HG02642 (cell line): ENCODE data around the gene LCN2.
"Not testable (repeated sequence)": the region's sequence is repeated elsewhere in the genome, so short reads cannot be mapped to it uniquely, and the experiment has no call there.

Source experiments
- ATAC-seq: cut with Tn5 transposase; IDR thresholded peaks from one replicate; pipeline ENCODE4 v1.9.1; 2021; ENCODE audit warnings: mild to moderate bottlenecking; ENCODE audit not compliant: unreplicated experiment, poor library complexity

Gene LCN2

GRCh38 chr9:128127568-128127989 is 21.7 kb upstream of the LCN2 start, which contains the start of gene PTGES2:
Gene PTGES2, minus strand, starts transcription at chr9:128127729. Its CDS starts 12 bp downstream, at chr9:128127717.
- ATAC-seq: peak; percentile 64

DNA sequence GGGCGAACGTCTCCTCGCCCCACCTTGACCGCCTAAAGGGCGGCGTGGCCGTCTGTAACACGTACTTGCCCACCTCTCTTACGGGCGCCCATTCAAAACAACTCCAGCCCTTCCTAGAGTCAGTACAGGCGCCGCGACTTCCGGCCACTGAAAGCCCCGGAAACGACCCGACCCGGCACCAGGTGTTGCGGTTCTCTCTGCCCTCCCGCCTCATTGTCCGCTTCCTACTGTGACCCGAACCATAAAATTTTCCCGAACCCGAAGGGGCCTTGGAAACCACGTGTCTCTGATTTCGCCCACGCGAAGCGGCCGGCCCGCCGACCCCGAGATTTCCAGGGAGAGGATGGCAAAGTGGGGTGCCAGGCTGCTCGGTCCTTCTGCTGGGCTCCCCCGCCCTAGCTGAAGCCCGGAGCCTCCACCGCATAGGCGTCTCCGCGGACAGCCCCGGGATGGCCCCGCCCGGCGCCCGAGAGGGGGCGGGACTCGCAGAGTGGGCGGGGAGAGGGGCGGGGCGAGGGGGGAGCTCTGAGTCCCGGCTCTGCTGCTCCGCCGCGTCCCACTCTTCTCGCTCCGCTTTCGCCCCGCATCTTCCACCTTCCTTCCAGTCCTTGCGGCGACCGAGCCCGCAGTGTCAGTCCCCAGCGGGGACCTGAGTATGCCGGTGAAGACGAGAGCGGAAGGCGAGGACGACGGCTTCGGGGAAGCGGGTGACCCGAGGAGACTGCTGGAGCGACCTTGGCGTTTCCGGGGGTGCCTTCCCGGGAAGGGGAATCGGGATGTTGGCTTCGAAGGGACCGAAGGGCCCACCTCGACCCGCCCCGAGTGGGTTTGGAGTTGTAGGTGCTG is 21.0 kb upstream of the LCN2 start:
- ATAC-seq: peak; percentile 66

DNA sequence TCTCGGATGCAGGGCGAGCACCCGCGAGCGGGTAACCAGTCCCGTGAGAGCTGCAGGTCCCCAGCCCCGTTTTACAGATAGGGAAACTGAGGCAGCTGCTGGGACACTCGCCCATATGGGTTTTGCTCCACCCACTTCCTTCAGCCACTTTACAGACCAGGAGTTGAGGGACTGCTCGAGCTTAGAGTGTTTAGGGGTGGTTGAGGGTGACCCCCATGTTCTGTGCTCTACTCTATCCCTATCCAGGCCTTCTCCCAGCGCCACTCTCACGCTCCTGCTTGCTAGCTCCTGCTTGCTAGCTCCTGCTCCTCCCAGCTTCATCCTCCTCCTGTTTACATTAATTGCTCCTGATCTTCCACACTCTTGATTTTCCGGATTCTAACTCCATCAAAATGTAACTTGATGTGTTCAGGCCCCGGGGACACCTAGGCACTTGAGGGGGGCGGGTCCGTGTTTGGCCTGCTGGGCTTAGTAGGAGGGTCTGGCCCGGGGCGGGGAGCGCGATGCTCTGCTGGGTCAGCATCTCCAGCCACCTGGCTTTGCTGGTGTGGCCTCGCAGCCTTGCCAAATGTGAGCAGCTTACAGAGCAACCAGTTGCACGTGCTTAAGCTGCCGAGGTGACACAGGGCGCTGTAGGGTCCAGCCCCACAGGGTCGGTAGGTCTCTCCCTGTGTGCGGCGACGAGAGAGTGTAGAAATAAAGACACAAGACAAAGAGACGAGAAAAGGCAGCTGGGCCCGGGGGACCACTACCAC is 20.2 kb upstream of the LCN2 start:
- no peak for ATAC-seq

DNA sequence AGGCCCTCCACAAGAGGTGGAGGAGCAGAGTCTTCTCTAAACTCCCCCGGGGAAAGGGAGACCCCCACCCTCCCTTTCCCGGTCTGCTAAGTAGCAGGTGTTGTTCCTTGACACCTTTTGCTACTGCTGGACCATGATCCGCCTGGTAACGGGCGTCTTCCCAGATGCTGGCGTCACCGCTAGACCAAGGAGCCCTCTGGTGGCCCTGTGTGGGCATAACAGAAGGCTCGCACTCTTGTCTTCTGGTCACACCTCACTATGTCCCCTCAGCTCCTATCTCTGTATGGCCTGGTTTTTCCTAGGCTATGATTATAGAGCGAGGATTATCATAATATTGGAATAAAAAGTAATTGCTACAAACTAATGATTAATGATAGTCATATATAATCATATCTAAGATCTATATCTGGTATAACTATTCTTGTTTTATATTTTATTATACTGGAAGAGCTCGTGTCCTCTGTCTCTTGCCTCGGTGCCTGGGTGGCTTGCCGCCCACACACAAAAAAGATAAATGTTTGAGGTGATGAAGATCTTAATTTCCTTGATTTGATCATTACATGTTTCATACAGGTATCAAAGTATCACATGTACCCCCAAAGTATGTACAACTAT is 19.2 kb upstream of the LCN2 start:
- not testable (repeated sequence) for ATAC-seq

DNA sequence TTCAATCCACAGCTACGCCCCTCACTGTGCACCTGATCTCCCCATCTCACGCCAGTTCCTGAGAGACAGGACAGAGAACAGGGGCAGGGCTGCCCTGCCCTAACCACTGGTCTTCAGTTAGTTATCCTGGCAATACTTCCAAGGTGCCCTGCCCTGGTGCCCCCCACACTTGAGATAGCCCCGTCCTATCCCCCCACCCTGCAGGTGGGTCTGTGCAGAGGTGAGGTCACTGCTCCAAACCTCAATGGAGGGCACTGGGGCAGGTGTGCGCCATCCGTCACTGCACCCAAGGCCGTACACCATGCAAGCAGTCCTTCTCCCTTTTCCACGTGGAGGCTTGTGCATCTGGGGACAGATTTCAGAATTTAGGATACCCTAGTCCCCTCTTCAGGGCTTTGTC is 18.6 kb upstream of the LCN2 start:
- ATAC-seq: not testable (repeated sequence)

GRCh38 chr9:128131346-128131745 is 17.9 kb upstream of the LCN2 start:
- ATAC-seq: not testable (repeated sequence)

GRCh38 chr9:128132139-128132538 is 17.1 kb upstream of the LCN2 start:
- ATAC-seq: not testable (repeated sequence)

GRCh38 chr9:128135561-128135960 is 13.7 kb upstream of the LCN2 start:
- not testable (repeated sequence) for ATAC-seq

DNA sequence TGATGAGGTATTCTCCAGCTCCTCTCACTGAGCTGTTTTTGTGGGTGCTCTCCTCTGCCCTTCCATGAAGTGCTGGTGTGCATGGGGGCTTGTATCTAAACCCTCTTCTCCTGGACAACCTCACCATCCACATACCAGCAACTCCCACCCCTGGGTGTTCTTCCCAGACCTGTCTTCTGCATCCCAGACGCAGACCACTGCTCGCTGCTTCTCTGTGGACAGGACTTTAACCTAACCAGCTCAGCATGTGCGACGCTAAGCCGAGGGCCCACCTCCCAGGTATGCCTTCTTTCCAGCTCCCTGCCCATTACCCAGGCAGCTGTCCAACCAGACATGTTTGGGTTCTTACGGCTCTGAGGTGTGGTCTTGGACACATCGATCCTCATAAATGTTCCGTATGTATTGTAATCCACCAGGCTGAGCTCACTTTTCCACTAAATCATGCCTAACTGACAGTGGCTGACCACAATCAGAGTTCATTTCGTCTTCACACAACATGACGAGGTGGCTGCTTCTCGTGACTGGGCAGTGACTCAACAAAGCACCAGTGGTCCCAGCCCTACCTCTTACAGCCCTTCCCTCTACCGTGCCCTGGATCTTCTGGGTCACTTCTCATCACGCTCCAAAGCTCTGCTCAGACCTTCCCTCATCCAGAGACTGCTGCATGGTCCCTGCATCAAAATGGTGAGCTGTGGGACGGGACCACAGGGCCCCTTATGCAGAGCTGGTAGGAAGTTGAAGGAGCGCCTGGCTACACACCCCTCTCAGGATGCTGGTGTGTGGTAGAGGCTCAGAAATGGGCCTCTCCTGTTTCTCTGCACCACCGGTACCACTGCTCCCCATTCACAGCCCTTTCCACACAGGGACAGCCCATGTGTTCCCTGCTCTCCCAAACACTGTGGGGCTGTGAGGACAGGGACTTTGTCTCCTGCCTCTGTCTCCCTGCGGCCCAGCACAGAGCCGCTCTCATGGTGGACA is 12.1 kb upstream of the LCN2 start:
- no peak for ATAC-seq

DNA sequence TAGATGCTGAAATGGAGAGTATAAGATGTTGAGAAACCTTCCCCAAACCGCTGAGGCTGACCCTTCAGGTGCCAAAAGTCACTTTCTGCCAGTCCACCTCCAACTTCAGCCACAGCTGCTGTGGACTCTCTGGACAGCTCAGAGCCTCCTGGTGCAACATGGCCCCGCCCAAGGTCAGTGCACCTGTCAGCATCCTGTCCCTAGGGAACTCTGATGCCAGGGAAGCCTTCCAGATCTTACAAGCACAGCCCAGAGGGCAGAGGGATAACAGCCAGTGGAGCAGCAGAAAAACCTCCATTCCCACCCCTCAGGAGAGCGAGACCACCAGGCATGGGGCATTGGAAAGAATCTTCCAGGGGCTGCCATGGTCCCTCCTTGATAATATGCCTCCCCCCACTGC is 11.3 kb upstream of the LCN2 start:
- ATAC-seq: no peak

DNA sequence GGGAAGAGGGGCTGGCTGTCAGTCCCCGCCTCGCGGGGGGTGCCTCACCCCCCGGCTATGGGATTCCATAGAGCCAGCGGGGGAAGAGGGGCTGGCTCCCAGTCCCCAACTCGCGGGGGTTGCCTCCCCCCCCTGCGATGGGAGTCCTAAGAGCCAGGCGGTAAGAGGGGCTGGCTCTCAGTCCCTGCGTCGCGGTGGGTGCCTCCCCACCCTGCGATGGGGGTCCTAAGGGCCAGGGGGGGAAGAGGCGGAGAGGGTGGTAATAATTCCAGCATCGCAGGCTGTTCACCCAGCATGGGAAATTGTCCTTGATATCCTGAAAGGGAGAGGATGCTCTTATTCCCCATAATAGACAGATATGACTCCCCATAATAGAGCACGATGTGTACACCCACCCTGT is 9.6 kb upstream of the LCN2 start:
- no peak for ATAC-seq

- ATAC-seq: no peak
Measured at GRCh38 chr9:128141604-128142003, 7.6 kb upstream of the LCN2 start.

- ATAC-seq: no peak
Measured at GRCh38 chr9:128142061-128142460, 7.2 kb upstream of the LCN2 start.

GRCh38 chr9:128142596-128142995 is 6.7 kb upstream of the LCN2 start:
- ATAC-seq: no peak

DNA sequence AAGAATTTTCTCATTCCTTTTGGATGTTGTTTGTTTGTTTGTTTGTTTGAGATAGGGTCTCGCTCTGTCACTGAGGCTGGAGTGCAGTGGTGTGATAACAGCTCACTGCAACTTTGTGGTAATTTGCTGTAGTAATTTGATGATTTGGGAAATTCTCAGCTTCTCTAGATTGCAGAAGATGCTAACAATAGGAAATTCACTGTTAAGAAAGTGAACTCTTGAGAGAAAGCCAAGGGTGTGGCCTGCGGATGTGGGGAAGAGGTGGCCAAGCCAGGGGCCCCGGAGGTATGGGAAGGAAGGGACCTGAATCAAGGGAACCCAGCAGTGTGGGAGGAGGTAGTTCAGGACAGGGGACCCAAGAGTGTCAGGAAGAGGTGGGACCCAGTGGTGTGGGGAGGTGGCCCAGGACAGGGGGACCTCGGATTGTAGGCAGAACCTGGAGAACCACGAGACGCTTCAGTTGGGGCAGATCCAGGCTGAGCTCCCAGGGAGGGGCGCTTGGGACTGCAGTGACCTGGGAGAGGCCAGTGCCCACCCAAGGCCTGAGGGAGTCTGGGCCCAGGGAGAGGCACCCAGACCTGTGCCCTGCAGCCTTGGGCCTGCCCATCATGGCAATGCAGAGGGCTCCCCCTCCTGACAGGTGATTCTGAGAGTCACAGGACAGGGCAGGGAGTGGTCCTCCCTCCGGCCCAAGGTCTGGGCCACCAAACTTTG is 5.6 kb upstream of the LCN2 start:
- no peak for ATAC-seq

- ATAC-seq: no peak
Measured at GRCh38 chr9:128144239-128145181, 4.7 kb upstream of the LCN2 start.

- ATAC-seq: no peak
Measured at GRCh38 chr9:128145536-128145935, 3.7 kb upstream of the LCN2 start.

- no peak for ATAC-seq
Measured at GRCh38 chr9:128145951-128146351, 3.3 kb upstream of the LCN2 start.
